Right lobe of liver (tissue), 6 donors: Measurements from ENCODE around the gene FAM13B. TPM values are rescaled to one million over a fixed set of nuclear protein-coding genes. Genes with fewer than 3 reads are reported as not detected.
"Not testable (repeated sequence)": the region's sequence is repeated elsewhere in the genome, so short reads cannot be mapped to it uniquely, and the experiment has no call there.

Source experiments
- ATAC-seq, 4 donors: fragments of 200-7000 bp; cut with Tn5 transposase; one replicate each; pipeline ENCODE4 v1.9.1; 2020; ENCODE audit warnings: mild to moderate bottlenecking in 4 of 4, moderate library complexity in 4 of 4
- DNase-seq, 3 donors: peaks; one replicate each; pipeline ENCODE4 v3.0.0-alpha.2; 2020
- H3K27ac ChIP-seq, 3 donors: fragments of 200-600 bp; one replicate each; pipeline ENCODE4 v1.8.0; 2022
- H3K27me3 ChIP-seq, 2 donors: fragments of 200-600 bp; one replicate each; pipeline ENCODE4 v1.8.0; 2022
- H3K36me3 ChIP-seq, 4 donors: fragments of 200-600 bp; sonication (generic) in 1 of 4; one replicate each; pipeline versions ENCODE4 v1.5.1 to v1.8.0; 2017 to 2022; ENCODE audit warnings: control low read depth in 1 of 4
- H3K4me1 ChIP-seq, 4 donors: fragments of 200-600 bp; sonication (generic) in 1 of 4; one replicate each; pipeline versions ENCODE4 v1.5.1 to v1.8.0; 2017 to 2022; ENCODE audit warnings: control low read depth in 1 of 4
- H3K4me3 ChIP-seq, 3 donors: fragments of 200-600 bp; one replicate each; pipeline ENCODE4 v1.8.0; 2022
- H3K9me3 ChIP-seq, 4 donors: fragments of 200-600 bp; sonication (generic) in 1 of 4; one replicate each; pipeline versions ENCODE4 v1.5.1 to v1.8.0; 2017 to 2022; ENCODE audit warnings: control low read depth in 1 of 4
- CTCF ChIP-seq, 4 donors: fragments of 200-600 bp in 3 of 4; fragments of 450-650 bp in 1 of 4; IDR thresholded peaks; one replicate each; pipeline versions ENCODE4 v1.5.1 to v1.8.0; 2016 to 2022; ENCODE audit warnings: antibody characterized with exemption in 4 of 4, mild to moderate bottlenecking in 2 of 4
- POLR2A ChIP-seq: fragments of 450-650 bp; IDR thresholded peaks from one replicate; pipeline ENCODE4 v1.6.1; 2017; ENCODE audit warnings: antibody characterized with exemption, mild to moderate bottlenecking
- WGBS: methylation state at CpG from one replicate; pipeline ENCODE4 v1.1.6; 2018; ENCODE audit warnings: low coverage, low lambda C conversion rate; ENCODE audit not compliant: insufficient coverage; ENCODE audit errors: missing lambda C conversion rate; 5-methylcytosine and 5-hydroxymethylcytosine counted together
- intact Hi-C, 2 donors: fragments of 100-400 bp; cut with DNase I; formaldehyde crosslinking; loops; one replicate each; pipeline versions ENCODE4 v1.11.2 to v1.14.1; 2022
- total RNA-seq, 6 experiments: library from RNA; depleted of rRNA in 2 of 6; stranded (reverse); fragments of >200 nt in 2 of 6; fragmentation: NEBNext Ultra II Directional in 3 of 6; extraction: Animal tissue kit (Norgen Biotek cat#: 25700) in 3 of 6; gene quantifications; one replicate each; pipeline versions ENCODE4 v1.1.0 to v1.2.4, GENCODE V29; 2016 to 2023
- donor health status: DM: no; HTN: yes; CAD: no.
- donor health status: DM: no; HTN: no; CAD: no.
- donor health status: DM: no; HTN: no; CAD: no.
- donor health status: DM: no; HTN: yes; CAD: no.
- donor health status: DM: no; HTN: yes; CAD: no.

FAM13B gene
- total RNA-seq, 6 experiments from 2014 or later = 6.0 to 12.4 (median 6.5) TPM

GRCh38 chr5:138028971-138029365 lies 3.9 kb downstream of the FAM13B start:
- H3K27me3 ChIP-seq = no peaks in the 10 kb centered on the region
- H3K27ac ChIP-seq = no peak overlapping the region
- no peaks in the 10 kb centered on the region for H3K9me3 ChIP-seq
- ATAC-seq (no peak), DNase-seq (no peak)
- no peak overlapping the region for H3K4me3 ChIP-seq
- intact Hi-C loops = no loop called here
- 72% methylated on average over 2 of the region's 5 CpGs for WGBS
- H3K4me1 ChIP-seq = peaks cover 0 to 26% (median 8%) of the 10 kb centered on the region in 4 donors
- TF ChIP-seq POLR2A = no peak
- TF ChIP-seq CTCF (IDR thresholded peaks at IDR 0.05) = no peak
- H3K36me3 ChIP-seq = no peaks in the 10 kb centered on the region

GRCh38 chr5:138028262-138028970 lies 4.5 kb downstream of the FAM13B start:
- ATAC-seq, intact Hi-C loops: not testable (repeated sequence)

GRCh38 chr5:138026793-138027192 lies 6.1 kb downstream of the FAM13B start:
- ATAC-seq, DNase-seq, H3K27ac ChIP-seq, intact Hi-C loops, H3K4me3 ChIP-seq, H3K27me3 ChIP-seq, H3K9me3 ChIP-seq, H3K36me3 ChIP-seq: not testable (repeated sequence)
- peaks cover 0 to 19% (median 6%) of the 10 kb centered on the region in 4 donors for H3K4me1 ChIP-seq
- 91% methylated on average over 7 of the region's 9 CpGs for WGBS

More at GRCh38 chr5:138028262-138028970, 4.5 kb downstream of the FAM13B start:
- peaks cover 0 to 22% (median 8%) of the 10 kb centered on the region in 4 donors for H3K4me1 ChIP-seq
- H3K9me3 ChIP-seq, H3K27ac ChIP-seq, H3K27me3 ChIP-seq, DNase-seq, H3K36me3 ChIP-seq, H3K4me3 ChIP-seq: not testable (repeated sequence)
- WGBS = 83% methylated on average over 11 of the region's 12 CpGs

GRCh38 chr5:138025285-138025684 lies 7.6 kb downstream of the FAM13B start:
- Histone ChIP-seq H3K36me3 (no peaks in the 10 kb centered on the region), H3K4me1 (peaks cover 0 to 11% (median 2%) of the 10 kb centered on the region in 4 donors), H3K27me3 (no peaks in the 10 kb centered on the region), H3K9me3 (no peaks in the 10 kb centered on the region), H3K4me3 (no peak overlapping the region), H3K27ac (no peak overlapping the region)
- TF ChIP-seq CTCF (IDR thresholded peaks at IDR 0.05) (no peak), POLR2A (no peak)
- WGBS = 100% methylated on average over 1 of the region's 1 CpG
- intact Hi-C loops = no loop called here
- no peak for ATAC-seq
- DNase-seq = no peak

- TF ChIP-seq POLR2A (no peak), CTCF (IDR thresholded peaks at IDR 0.05) (no peak)
- ATAC-seq = no peak
Measured at GRCh38 chr5:138024117-138024516, 8.8 kb downstream of the FAM13B start.

More at GRCh38 chr5:138024117-138024516, 8.8 kb downstream of the FAM13B start:
- no peak for DNase-seq
- no peaks in the 10 kb centered on the region for H3K27me3 ChIP-seq
- intact Hi-C loops = no loop called here
- H3K36me3 ChIP-seq = no peaks in the 10 kb centered on the region
- peaks cover 0 to 4% (median under 1%) of the 10 kb centered on the region in 4 donors for H3K4me1 ChIP-seq
- H3K9me3 ChIP-seq = no peaks in the 10 kb centered on the region
- no peak overlapping the region for H3K4me3 ChIP-seq
- no peak overlapping the region for H3K27ac ChIP-seq
